Omental fat pad (tissue), 4 donors: ENCODE results near the gene SSH3. TPM values are rescaled to one million over a fixed set of nuclear protein-coding genes. Genes with fewer than 3 reads are reported as not detected.

Experiments
- ATAC-seq: fragments of 150-250 bp; one replicate; pipeline ENCODE4 v1.9.1; 2016; ENCODE audit warnings: mild to moderate bottlenecking, moderate library complexity; ENCODE audit not compliant: low FRiP score
- DNase-seq: peaks from one replicate; pipeline ENCODE4 v3.0.0-alpha.2; 2019; ENCODE audit warnings: low spot score
- CTCF ChIP-seq, 3 donors: fragments of 450-650 bp; IDR thresholded peaks; one replicate each; pipeline ENCODE4 v1.5.1; 2016 to 2017; ENCODE audit warnings: antibody characterized with exemption in 3 of 3, mild to moderate bottlenecking in 3 of 3, moderate library complexity in 2 of 3
- total RNA-seq, 4 donors: library from RNA; depleted of rRNA; stranded (reverse); fragments of >200 nt; gene quantifications; one replicate each; pipeline ENCODE4 v1.1.0, GENCODE V29; 2016

The SSH3 gene
- total RNA-seq, 4 donors from 2014 or later = 22.6 to 44.6 (median 28.3) TPM

DNA sequence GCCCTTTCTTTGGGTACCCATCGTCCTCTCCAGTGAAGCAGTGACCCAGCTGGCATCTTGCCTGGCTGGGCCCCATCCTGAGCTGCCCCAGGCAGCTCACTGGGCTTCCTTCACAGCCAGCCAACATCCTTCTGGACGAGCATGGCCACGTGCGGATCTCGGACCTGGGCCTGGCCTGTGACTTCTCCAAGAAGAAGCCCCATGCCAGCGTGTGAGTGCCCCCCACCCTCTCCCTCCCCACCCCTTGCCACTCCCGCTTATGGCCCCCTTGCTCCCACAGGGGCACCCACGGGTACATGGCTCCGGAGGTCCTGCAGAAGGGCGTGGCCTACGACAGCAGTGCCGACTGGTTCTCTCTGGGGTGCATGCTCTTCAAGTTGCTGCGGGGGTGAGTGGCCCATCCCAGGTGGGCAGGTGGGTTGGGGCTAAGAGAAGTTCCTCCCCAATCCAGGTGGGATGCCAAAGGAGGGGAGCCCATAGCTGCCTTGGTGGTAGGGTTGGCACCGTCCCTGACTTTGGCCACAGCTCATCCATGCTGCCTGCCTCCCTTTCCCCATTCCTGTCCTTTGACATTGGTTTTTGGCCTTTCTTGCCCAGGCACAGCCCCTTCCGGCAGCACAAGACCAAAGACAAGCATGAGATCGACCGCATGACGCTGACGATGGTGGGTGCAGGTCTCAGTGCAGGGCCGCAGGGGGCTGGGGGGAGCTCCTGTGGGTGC, 21.0 kb upstream of the SSH3 start:
- no peak for DNase-seq
- ATAC-seq = no peak
- TF ChIP-seq CTCF (IDR thresholded peaks at IDR 0.05) = no peak

DNA sequence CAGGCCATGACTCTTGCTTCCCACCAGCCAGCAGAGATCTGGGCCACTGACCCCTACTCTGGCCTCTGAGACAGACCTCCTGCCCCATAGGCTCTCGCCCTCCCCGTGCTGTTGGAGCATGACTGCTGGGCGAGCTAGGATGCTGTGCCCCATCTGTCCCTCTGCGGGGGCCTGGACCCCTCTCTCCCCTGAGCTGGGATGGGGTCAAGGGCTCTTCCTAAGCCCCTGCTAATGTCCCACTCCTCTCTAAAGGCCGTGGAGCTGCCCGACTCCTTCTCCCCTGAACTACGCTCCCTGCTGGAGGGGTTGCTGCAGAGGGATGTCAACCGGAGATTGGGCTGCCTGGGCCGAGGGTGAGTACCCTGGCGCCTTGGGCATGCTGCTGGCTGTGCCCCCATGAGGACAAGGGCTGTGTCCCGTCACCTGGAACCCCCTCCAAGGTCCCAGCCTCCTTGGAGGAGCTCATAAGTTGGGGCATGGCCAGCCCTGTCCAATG, 20.4 kb upstream of the SSH3 start:
- TF ChIP-seq CTCF (IDR thresholded peaks at IDR 0.05) = no peak
- no peak for DNase-seq
- ATAC-seq = no peak

- no peak for TF ChIP-seq CTCF (IDR thresholded peaks at IDR 0.05)
- ATAC-seq (no peak), DNase-seq (no peak)
Observed at GRCh38 chr11:67283481-67283963, 19.8 kb upstream of the SSH3 start.

DNA sequence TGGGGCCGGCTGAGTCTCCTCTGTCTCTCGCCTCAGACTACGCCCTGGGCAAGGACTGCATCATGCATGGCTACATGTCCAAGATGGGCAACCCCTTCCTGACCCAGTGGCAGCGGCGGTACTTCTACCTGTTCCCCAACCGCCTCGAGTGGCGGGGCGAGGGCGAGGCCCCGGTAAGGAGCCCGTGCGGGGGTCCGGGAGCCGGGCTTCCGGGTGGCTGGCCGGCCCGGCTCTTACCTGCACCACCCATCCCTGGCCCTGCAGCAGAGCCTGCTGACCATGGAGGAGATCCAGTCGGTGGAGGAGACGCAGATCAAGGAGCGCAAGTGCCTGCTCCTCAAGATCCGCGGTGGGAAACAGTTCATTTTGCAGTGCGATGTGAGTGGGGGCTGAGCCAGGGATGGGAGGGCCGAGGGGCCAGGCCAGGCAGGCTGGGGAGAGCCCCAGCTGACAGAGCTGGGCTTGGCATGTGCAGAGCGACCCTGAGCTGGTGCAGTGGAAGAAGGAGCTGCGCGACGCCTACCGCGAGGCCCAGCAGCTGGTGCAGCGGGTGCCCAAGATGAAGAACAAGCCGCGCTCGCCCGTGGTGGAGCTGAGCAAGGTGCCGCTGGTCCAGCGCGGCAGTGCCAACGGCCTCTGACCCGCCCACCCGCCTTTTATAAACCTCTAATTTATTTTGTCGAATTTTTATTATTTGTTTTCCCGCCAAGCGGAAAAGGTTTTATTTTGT, 18.4 kb upstream of the SSH3 start:
- no peak for ATAC-seq
- DNase-seq = no peak
- no peak for TF ChIP-seq CTCF (IDR thresholded peaks at IDR 0.05)

DNA sequence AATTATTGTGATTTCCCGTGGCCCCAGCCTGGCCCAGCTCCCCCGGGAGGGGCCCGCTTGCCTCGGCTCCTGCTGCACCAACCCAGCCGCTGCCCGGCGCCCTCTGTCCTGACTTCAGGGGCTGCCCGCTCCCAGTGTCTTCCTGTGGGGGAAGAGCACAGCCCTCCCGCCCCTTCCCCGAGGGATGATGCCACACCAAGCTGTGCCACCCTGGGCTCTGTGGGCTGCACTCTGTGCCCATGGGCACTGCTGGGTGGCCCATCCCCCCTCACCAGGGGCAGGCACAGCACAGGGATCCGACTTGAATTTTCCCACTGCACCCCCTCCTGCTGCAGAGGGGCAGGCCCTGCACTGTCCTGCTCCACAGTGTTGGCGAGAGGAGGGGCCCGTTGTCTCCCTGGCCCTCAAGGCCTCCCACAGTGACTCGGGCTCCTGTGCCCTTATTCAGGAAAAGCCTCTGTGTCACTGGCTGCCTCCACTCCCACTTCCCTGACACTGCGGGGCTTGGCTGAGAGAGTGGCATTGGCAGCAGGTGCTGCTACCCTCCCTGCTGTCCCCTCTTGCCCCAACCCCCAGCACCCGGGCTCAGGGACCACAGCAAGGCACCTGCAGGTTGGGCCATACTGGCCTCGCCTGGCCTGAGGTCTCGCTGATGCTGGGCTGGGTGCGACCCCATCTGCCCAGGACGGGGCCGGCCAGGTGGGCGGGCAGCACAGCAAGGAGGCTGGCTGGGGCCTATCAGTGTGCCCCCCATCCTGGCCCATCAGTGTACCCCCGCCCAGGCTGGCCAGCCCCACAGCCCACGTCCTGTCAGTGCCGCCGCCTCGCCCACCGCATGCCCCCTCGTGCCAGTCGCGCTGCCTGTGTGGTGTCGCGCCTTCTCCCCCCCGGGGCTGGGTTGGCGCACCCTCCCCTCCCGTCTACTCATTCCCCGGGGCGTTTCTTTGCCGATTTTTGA, 17.5 kb upstream of the SSH3 start:
- no peak for DNase-seq
- TF ChIP-seq CTCF (IDR thresholded peaks at IDR 0.05) = no peak
- ATAC-seq = no peak

DNA sequence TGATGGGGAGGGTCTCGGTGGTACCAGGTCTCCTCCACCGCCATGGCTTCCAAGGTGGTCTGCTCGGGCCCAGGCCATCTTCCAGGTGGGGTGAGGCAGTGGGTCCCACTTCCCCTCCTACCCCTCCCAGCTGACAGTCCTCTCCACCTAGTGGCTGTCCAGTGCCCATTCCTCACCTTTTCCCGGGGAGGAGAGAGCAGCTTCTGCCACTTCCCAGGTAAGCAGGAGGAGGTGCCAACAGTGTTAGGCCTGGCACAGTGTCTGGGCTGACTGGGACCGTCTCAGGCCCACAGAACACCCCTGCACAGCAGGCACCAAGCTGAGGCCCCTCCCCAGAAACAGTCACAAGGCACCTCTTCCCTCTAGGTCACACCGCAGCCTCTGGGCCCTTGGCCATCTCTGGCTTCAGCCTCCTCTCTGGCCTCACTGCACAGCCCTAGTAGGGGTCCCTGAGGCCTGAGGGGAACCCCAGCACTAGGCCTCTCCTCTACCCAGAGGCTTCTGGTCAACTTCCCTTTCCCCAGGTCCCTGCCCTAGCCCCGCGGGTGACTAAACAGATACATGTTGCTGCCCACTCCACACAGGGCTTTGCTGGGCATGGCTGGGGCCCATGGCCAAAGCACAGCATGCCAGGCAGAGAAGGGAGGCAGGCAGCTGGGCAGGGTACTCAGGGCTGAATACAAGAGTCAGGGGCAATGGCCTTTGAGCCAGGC, 16.6 kb upstream of the SSH3 start:
- DNase-seq (no peak), ATAC-seq (no peak)
- TF ChIP-seq CTCF (IDR thresholded peaks at IDR 0.05) = no peak
